Gastrocnemius medialis (tissue), 4 donors: Measurements from ENCODE around the gene NGDN.

Experiments used
- POLR2A ChIP-seq, 2 donors: fragments of 450-650 bp; IDR thresholded peaks; one replicate each; pipeline ENCODE4 v1.6.1; 2017; ENCODE audit warnings: antibody characterized with exemption in 2 of 2, mild to moderate bottlenecking in 2 of 2, moderate library complexity in 2 of 2
- TF ChIP-seq, protein P1 (sequence below), 5 experiments: fragments of 450-650 bp in 3 of 5; fragments of 200-600 bp in 2 of 5; sonication (generic) in 2 of 5; IDR thresholded peaks in 4 of 5; conservative IDR thresholded peaks in 1 of 5; 1 replicate in 4 of 5; 2 replicates in 1 of 5; pipeline ENCODE4 v1.5.1; 2016 to 2019; ENCODE audit warnings: antibody characterized with exemption in 5 of 5, mild to moderate bottlenecking in 3 of 5, moderate library complexity in 3 of 5

DNA sequence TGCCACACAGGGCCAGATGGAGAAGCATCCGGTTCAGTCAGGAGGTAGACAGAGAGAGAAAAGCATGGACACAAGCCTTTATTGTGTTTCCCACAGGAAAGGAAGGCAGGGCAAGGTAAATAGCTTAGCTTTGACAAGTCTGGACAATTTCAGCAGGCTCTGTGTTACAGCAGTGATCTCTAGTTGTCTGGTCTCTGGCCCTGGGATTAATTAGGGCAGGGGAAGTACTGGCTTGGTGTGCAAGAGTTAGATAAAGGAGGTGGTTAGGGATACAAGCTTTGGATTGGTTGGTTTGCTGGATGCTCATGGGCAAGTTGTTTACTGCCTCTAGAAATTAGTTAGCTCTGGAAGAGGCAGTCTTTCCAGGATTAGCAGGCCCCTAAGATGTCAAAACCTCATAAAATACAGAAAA is 15.1 kb upstream of the NGDN start:
- TF ChIP-seq, protein P1, sequence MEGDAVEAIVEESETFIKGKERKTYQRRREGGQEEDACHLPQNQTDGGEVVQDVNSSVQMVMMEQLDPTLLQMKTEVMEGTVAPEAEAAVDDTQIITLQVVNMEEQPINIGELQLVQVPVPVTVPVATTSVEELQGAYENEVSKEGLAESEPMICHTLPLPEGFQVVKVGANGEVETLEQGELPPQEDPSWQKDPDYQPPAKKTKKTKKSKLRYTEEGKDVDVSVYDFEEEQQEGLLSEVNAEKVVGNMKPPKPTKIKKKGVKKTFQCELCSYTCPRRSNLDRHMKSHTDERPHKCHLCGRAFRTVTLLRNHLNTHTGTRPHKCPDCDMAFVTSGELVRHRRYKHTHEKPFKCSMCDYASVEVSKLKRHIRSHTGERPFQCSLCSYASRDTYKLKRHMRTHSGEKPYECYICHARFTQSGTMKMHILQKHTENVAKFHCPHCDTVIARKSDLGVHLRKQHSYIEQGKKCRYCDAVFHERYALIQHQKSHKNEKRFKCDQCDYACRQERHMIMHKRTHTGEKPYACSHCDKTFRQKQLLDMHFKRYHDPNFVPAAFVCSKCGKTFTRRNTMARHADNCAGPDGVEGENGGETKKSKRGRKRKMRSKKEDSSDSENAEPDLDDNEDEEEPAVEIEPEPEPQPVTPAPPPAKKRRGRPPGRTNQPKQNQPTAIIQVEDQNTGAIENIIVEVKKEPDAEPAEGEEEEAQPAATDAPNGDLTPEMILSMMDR (IDR thresholded peaks at IDR 0.05 in 4 of 5, conservative IDR thresholded peaks at IDR 0.05 in 1 of 5), result no peak
- no peak for TF ChIP-seq POLR2A (IDR thresholded peaks at IDR 0.05)
